ENCODE results near the gene SEC16B. TPM values are rescaled to one million over a fixed set of nuclear protein-coding genes. Genes with fewer than 3 reads are reported as not detected.

Gene SEC16B
- total RNA-seq, 1 experiment from 2014 or later, result 0.39 TPM

DNA sequence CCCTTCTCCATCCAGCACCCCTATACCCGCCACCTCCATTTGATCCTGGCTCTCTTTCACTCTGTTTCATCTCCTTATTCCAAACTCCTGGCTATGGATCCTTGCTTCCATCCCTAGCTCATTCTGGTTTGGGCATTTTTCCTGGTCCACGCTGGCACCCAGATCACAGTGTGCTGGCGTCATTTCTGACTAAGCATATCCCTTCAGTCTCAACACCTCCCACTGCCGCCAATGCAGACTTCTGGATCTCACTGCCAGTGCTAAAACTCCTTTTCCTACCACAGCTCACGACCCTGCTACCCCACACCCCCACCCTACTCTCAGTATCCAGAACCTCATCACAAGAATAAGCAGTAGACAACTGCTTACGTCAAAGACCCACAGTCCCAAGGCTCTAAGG, 16.3 kb downstream of the SEC16B start:
- no peak for ATAC-seq
- CTCF ChIA-PET, result no interaction called here

DNA sequence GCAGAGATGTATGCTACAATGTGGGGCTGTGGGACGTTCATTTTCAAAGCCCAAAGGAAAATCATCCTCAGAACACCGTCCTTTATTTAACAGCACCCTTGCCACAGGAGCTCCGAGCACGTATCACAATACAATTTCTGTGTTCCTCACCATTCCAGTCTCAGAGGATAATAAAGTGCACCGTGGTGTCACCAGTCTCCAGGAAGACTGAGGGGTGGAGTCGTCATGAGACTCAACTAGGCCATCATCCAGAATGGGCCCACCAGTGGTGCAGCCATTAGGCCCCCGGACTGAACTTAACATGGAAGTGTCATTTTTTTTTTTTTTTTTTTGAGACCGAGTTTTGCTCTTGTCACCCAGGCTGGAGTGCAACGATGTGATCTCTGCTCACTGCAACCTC, 17.2 kb downstream of the SEC16B start:
- CTCF ChIA-PET, result no interaction called here

More for the DNA sequence above, 16.3 kb downstream of the SEC16B start:
- H3K9me3 ChIP-seq (ENCODE audit: control insufficient read depth, insufficient read depth, low read depth, low read length), result no peaks in the 10 kb centered on the region
- H3K27ac ChIP-seq (ENCODE audit: low read length), result no peak overlapping the region
- H3K4me3 ChIP-seq (ENCODE audit: low read depth in 2 of 2, low read length in 2 of 2), result no peak overlapping the region
- POLR2A ChIA-PET, result no interaction called here
- TF ChIP-seq TCF7L2 (IDR thresholded peaks at IDR 0.05; ENCODE audit: low read depth, low read length), result no peak
- no peak for TF ChIP-seq SIN3A (IDR thresholded peaks at IDR 0.05; ENCODE audit: borderline replicate concordance, insufficient read depth, low read depth, low read length)
- TF ChIP-seq POLR2AphosphoS5 (IDR thresholded peaks at IDR 0.05; ENCODE audit: low read depth, low read length), result no peak
- TF ChIP-seq, protein P1, sequence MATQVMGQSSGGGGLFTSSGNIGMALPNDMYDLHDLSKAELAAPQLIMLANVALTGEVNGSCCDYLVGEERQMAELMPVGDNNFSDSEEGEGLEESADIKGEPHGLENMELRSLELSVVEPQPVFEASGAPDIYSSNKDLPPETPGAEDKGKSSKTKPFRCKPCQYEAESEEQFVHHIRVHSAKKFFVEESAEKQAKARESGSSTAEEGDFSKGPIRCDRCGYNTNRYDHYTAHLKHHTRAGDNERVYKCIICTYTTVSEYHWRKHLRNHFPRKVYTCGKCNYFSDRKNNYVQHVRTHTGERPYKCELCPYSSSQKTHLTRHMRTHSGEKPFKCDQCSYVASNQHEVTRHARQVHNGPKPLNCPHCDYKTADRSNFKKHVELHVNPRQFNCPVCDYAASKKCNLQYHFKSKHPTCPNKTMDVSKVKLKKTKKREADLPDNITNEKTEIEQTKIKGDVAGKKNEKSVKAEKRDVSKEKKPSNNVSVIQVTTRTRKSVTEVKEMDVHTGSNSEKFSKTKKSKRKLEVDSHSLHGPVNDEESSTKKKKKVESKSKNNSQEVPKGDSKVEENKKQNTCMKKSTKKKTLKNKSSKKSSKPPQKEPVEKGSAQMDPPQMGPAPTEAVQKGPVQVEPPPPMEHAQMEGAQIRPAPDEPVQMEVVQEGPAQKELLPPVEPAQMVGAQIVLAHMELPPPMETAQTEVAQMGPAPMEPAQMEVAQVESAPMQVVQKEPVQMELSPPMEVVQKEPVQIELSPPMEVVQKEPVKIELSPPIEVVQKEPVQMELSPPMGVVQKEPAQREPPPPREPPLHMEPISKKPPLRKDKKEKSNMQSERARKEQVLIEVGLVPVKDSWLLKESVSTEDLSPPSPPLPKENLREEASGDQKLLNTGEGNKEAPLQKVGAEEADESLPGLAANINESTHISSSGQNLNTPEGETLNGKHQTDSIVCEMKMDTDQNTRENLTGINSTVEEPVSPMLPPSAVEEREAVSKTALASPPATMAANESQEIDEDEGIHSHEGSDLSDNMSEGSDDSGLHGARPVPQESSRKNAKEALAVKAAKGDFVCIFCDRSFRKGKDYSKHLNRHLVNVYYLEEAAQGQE (IDR thresholded peaks at IDR 0.05; ENCODE audit: insufficient read depth in 1 of 2, low read depth in 2 of 2, low read length in 1 of 2), result no peak
- TF ChIP-seq CTCF (IDR thresholded peaks at IDR 0.05), result no peak
- H3K36me3 ChIP-seq (ENCODE audit: control insufficient read depth, insufficient read depth, low read length), result no peaks in the 10 kb centered on the region
- DNase-seq (ENCODE audit: low read depth, low spot score), result no peak
- BruUV-seq (replicated peaks), result no TSS peak
- intact Hi-C loops (cut with micrococcal nuclease; ENCODE audit: unreplicated experiment), result no loop called here
- H3K4me1 ChIP-seq (ENCODE audit: control insufficient read depth, insufficient read depth, low read length), result no peaks in the 10 kb centered on the region
- in situ Hi-C loops (cut with HindIII; ENCODE audit: low pct_unique_long_range_greater_than_20kb, low sequenced_read_pairs), result no loop called here
- no peaks in the 10 kb centered on the region for H3K27me3 ChIP-seq (ENCODE audit: control insufficient read depth, insufficient read depth, low read length)

More for the DNA sequence above, 17.2 kb downstream of the SEC16B start:
- POLR2A ChIA-PET, result no interaction called here
- DNase-seq (ENCODE audit: low read depth, low spot score) (no peak), ATAC-seq (no peak)
- Histone ChIP-seq H3K27ac (ENCODE audit: low read length) (no peak overlapping the region), H3K4me1 (ENCODE audit: control insufficient read depth, insufficient read depth, low read length) (no peaks in the 10 kb centered on the region), H3K4me3 (ENCODE audit: low read depth in 2 of 2, low read length in 2 of 2) (no peak overlapping the region), H3K9me3 (ENCODE audit: control insufficient read depth, insufficient read depth, low read depth, low read length) (no peaks in the 10 kb centered on the region), H3K36me3 (ENCODE audit: control insufficient read depth, insufficient read depth, low read length) (no peaks in the 10 kb centered on the region), H3K27me3 (ENCODE audit: control insufficient read depth, insufficient read depth, low read length) (no peaks in the 10 kb centered on the region)
- in situ Hi-C loops (cut with HindIII; ENCODE audit: low pct_unique_long_range_greater_than_20kb, low sequenced_read_pairs), result no loop called here
- no TSS peak for BruUV-seq (replicated peaks)
- intact Hi-C loops (cut with micrococcal nuclease; ENCODE audit: unreplicated experiment), result no loop called here
- TF ChIP-seq POLR2AphosphoS5 (IDR thresholded peaks at IDR 0.05; ENCODE audit: low read depth, low read length), result no peak
- TF ChIP-seq, protein P1 (IDR thresholded peaks at IDR 0.05; ENCODE audit: insufficient read depth in 1 of 2, low read depth in 2 of 2, low read length in 1 of 2), result no peak
- TF ChIP-seq CTCF (IDR thresholded peaks at IDR 0.05), result no peak
- no peak for TF ChIP-seq SIN3A (IDR thresholded peaks at IDR 0.05; ENCODE audit: borderline replicate concordance, insufficient read depth, low read depth, low read length)
- TF ChIP-seq TCF7L2 (IDR thresholded peaks at IDR 0.05; ENCODE audit: low read depth, low read length), result no peak

Data from Panc1 (cell line).